Stimulated activated CD4-positive, alpha-beta T cell treated with anti-CD3 and anti-CD28 coated beads, Interleukin-2, amount 100 ng/mL, for 48 hours (primary cell): ENCODE results near the gene RHOH.
"Not testable (repeated sequence)": the region's sequence is repeated elsewhere in the genome, so short reads cannot be mapped to it uniquely, and the experiment has no call there.

Experiments used
- DNase-seq, 2 donors: peaks; one replicate each; pipeline ENCODE4 v3.0.0-alpha.2; 2020

The RHOH gene

GRCh38 chr4:40196724-40197281 lies at the start of gene RHOH:
Gene RHOH (plus strand): TSS chr4:40197031. CDS start chr4:40243387, 46,356 bp downstream.
- peak; percentile 57 to 59 for DNase-seq

DNA sequence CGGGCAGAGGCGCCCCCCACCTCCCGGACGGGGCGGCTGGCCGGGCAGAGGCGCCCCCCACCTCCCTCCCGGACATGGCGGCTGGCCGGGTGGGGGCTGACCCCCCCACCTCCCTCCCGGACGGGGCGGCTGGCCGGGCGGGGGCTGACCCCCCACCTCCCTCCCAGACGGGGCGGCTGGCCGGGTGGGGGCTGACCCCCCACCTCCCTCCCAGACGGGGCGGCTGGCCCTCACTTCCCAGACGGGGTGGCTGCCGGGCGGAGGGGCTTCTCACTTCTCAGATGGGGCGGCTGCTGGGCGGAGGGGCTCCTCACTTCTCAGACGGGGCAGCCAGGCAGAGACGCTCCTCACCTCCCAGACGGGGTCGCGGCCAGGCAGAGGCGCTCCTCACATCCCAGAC lies 49.3 kb upstream of the RHOH start:
- DNase-seq: not testable (repeated sequence)

DNA sequence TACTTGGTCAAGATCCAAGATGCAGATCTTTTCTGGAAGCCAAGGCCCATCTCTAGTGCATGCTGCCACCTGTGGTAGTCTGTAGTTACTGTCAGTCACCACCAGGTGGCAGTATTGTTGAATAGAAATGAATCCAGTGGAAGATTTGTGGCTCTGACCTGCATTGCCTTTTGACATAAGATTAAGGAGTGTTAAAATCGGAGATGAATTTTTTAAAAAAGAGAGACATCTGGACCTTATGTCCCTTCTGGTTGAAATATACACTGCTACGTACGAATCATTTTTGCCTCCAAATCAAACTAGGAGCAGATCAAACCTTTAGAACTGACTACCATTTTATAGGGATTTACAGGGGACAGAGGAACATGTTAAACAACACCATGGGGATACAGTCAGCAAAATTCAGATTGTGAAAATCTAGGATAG lies 46.9 kb upstream of the RHOH start:
- DNase-seq: peak; percentile 63 to 70

- DNase-seq: no peak
Observed at GRCh38 chr4:40150932-40151331, 45.9 kb upstream of the RHOH start.

DNA sequence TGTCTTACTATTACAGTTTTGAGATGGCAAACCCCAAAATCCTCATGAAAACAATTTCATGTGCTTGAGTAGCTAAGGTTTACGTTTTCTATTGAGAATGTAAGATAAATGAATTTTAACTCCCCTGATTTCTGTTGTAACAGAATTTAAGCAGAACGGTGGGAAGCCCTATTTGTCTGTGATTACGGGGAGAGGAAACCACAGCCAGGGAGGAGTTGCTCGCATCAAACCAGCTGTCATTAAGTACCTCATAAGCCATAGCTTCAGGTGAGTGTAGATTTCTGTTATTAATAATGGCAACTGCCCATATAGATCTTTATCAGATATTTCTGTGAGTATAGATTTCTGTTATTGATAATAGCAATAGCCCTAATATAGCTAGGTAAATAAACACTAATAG lies 44.2 kb upstream of the RHOH start:
- no peak for DNase-seq

- no peak for DNase-seq
Observed at GRCh38 chr4:40157436-40157835, 39.4 kb upstream of the RHOH start.

- DNase-seq: no peak
Observed at GRCh38 chr4:40160258-40160657, 36.6 kb upstream of the RHOH start.

GRCh38 chr4:40164459-40164858 lies 32.4 kb upstream of the RHOH start:
- DNase-seq: no peak

DNA sequence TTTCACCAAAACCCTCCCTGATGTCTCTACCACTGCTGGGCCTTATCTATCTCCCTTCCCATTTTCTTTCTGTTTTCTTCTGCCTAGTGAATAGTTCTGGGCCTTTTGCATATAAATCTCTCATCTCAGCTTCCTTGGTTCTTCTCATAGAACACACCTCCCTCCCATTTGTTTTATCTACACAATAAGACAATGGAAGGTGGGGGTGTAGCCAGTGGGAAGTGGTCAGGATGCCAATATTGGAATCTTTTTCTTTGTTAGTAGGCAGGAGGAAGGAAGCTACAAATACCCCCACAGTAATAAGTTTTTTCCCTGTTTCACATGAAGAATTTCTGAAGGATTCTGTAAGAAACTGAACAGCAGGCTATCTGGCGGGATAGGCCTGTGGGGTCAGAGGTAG lies 30.9 kb upstream of the RHOH start:
- DNase-seq: no peak

DNA sequence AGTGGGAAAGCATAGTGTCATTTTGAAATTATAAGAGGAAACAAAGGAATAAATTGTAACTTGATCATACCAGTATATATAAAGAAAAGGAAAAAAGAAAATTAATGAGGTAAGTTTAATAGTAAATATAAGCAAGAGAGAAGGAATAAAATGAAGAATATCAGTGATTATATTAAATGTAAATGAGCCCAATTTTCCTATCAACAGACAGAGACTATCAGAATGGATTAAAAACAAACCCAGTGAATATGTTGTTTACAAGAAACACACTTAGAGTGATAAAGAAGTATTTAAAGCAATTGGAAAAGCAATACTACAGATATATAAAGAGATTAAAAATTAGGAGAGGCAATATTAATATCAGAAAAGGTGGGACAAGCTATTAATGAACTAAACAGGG lies 28.8 kb upstream of the RHOH start:
- DNase-seq: no peak

- no peak for DNase-seq
Observed at GRCh38 chr4:40170588-40170987, 26.2 kb upstream of the RHOH start.

- DNase-seq: no peak
Observed at GRCh38 chr4:40173470-40173875, 23.4 kb upstream of the RHOH start.

DNA sequence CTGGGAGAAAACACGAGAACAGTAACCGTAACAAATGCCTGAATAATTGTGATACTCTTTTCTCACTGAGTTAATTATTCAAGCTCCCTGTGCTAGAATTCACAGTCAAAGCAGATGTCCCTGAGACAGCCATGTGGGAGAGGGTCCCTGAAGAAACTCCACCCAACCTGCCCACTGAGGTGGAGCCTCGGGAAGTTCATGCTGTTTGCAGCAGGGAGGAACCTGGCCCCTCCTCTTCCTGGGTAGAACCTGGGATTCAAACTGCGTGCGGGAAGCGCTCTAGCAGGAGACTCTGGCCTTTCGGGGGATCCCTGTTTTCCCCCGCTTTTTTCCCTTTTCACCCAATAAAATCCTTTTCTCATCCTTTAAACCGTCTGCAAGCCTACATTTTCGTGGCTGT lies 20.2 kb upstream of the RHOH start:
- no peak for DNase-seq

- no peak for DNase-seq
Observed at GRCh38 chr4:40177591-40177990, 19.2 kb upstream of the RHOH start.

- DNase-seq: no peak
Observed at GRCh38 chr4:40178672-40179071, 18.2 kb upstream of the RHOH start.

- DNase-seq: no peak
Observed at GRCh38 chr4:40179360-40179759, 17.5 kb upstream of the RHOH start.

DNA sequence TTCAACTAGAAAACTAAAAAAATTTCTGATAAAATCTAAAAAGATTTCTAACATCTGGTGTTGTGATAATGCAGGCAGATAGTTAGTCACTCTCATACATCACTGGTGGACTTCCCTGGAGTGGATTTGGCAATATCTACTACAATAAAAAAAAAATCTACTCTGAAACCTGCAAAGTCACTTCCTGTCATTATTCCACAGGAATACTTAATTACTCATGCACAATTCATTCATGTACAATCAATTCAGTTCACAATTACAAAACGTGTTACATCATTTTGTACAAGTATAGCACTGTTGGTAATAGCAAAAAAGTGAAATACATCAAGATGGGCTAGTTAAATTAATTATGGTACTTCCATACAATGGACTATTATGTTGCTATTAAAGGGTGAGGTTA lies 16.5 kb upstream of the RHOH start:
- DNase-seq: no peak

DNA sequence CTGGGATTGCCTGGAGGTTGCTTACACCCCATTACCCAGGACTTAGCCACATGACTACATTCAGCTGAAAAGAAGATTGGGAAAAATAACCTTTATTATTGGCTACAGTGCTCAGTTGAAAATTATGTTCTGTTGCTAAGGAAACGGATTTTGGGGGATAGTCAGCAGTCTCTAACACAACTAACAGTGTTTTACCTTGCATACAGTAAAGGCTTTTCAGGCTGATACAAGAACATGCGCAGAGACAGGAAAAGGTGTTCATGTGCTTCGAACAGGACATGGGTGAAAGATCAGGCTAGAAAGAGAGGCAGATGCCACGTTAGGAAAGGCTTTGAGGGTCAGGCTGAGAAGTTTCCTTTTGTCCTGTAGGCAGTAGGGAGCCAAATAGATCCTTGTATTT lies 14.8 kb upstream of the RHOH start:
- no peak for DNase-seq

GRCh38 chr4:40182954-40183353 lies 13.9 kb upstream of the RHOH start:
- DNase-seq: no peak

DNA sequence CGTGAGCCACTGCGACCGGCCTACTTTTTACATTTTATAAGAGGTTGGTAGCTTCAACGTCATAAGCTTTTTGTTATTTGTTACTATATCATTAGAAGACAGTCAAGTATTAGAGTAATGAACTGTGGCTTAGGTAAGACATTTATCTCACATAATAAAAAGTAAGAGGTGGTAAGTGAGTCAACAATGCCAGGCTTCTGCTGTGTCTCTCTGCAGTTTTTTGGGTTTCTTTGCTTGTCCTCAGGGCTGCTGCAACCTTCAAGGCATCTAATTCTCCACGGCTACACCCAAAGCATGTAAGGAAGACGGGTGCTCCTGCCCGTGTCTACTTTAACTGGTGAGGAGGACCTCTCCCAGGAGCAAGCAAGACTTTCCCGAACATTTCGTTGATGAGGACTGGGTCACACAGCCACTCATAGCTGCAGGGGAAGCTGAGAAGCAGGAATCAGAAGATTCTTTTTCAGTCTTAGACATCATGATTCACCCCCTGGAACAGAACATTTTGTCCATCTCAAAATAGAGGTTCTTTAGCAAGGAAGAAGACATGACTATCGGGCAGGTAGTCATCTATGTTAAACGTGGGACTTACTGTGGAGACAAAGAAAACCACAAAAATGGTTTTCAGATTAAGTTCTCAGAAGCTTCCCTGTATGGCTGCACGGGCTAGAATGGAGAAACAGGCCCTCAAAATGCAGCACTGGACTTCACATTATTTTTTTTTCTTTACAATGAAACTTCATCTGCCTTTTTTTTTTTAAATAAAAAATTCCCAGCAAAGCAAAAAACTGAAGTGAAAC lies 13.0 kb upstream of the RHOH start:
- no peak for DNase-seq

GRCh38 chr4:40185830-40186664 lies 10.8 kb upstream of the RHOH start:
- DNase-seq: no peak

DNA sequence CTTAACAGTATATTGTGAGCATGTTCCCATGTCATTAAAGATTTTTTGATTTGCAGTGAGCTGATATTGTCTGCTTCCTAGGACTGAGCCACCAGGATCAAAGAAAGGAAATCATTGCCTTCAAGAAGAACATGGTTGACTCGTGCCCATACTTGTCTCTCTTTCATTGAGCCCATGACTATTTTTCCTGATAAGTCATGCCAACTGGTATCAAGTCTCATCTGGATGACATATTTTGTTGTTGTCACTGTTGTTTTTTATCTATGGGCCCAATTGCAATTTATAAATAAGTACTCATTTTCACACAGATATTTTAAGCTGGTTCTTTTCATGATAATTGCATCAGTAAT lies 10.2 kb upstream of the RHOH start:
- no peak for DNase-seq

- DNase-seq: no peak
Observed at GRCh38 chr4:40187386-40187906, 9.4 kb upstream of the RHOH start.

DNA sequence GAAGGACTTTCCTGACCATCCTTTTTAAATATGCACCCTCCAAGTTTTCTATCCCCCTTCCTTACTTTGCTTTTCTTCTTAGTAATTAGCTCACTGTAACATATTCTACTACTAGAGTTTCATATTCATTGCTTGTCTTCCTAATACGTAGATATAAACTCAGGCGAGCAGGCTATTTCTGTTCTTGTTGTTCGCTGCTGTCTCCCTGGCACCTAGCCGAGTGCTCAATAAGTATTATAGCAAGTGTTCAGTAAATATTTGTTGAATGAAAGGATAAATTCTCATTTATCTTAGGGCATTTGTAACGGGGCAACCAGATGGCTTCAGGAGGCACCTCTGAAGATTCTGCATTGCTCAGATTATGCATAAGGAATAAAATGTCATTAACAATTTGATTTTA lies 6.8 kb upstream of the RHOH start:
- no peak for DNase-seq
